ENCODE data around the gene RAD1.
A peak's percentile ranks its signal among the peaks of the same experiment; 100 is the strongest.

Gene RAD1

GRCh38 chr5:34895641-34896419 is 19.5 kb downstream of the RAD1 start (continued):
- TF ChIP-seq PRDM2 (tag by site-specific recombination; IDR thresholded peaks at IDR 0.05; ENCODE audit: borderline replicate concordance) = no peak

GRCh38 chr5:34894716-34895115 is 20.6 kb downstream of the RAD1 start:
- Histone ChIP-seq H3K4me1 (ENCODE audit: control insufficient read depth, insufficient read depth, low read length) (no peaks in the 10 kb centered on the region), H3K36me3 (ENCODE audit: control insufficient read depth in 2 of 2, insufficient read depth in 1 of 2, low read length in 2 of 2) (no peaks in the 10 kb centered on the region; a peak in 1 of 3 replicates), H3K27ac (ENCODE audit: extremely low read depth, low read depth, low read length) (no peak overlapping the region), H3K9me3 (ENCODE audit: control insufficient read depth, insufficient read depth, low read depth, low read length) (no peaks in the 10 kb centered on the region), H3K4me3 (ENCODE audit: low read depth, low read length) (no peak overlapping the region)
- ChIA-PET CTCF (interaction anchor here (1.1 to 8.9 kb wide), 3 partner anchors 62 to 408 kb away, joined by 3 to 156 read pairs (median 150); no protein-coding TSS in a partner anchor), POLR2A (interaction anchor here (1.9 kb wide), 1 partner anchor 21 kb away, joined by 6 read pairs; the partner anchor contains the start of genes BRIX1 and RAD1)
- TF ChIP-seq ZNF513 (tag by site-specific recombination; IDR thresholded peaks at IDR 0.05) = peak; percentile 97
- TF ChIP-seq ATF2 (tag by site-specific recombination; IDR thresholded peaks at IDR 0.05; ENCODE audit: low read depth) = 0 out of 2 replicates have a peak, but pooled peaks have one; percentile 23
- no peak for TF ChIP-seq KLF17 (tag by site-specific recombination; IDR thresholded peaks at IDR 0.05)
- no peak for TF ChIP-seq ZNF214 (tag by site-specific recombination; IDR thresholded peaks at IDR 0.05; ENCODE audit: borderline replicate concordance)
- TF ChIP-seq ZNF426 (tag by site-specific recombination; IDR thresholded peaks at IDR 0.05) = no peak
- no peak for TF ChIP-seq ZFP37 (tag by site-specific recombination; IDR thresholded peaks at IDR 0.05)
- no peak for TF ChIP-seq ZBTB8A (tag by site-specific recombination; IDR thresholded peaks at IDR 0.05)
- TF ChIP-seq ZNF132 (tag by site-specific recombination; IDR thresholded peaks at IDR 0.05; ENCODE audit: borderline replicate concordance) = no peak
- no peak for TF ChIP-seq ZBTB10 (tag by site-specific recombination; IDR thresholded peaks at IDR 0.05)
